CD4-positive, alpha-beta T cell treated with Interleukin-17A for 4 hours (primary cell): ENCODE measurements around the gene COA5.

Experiments used
- DNase-seq: peaks from one replicate; pipeline ENCODE4 v3.0.0-alpha.2; 2020; ENCODE audit warnings: mixed read lengths

COA5 gene

GRCh38 chr2:98571121-98571701, 37.1 kb downstream of the COA5 start:
- no peak for DNase-seq

- DNase-seq, result no peak
Observed at GRCh38 chr2:98570356-98570755, 38.0 kb downstream of the COA5 start.

- no peak for DNase-seq
Observed at GRCh38 chr2:98569915-98570314, 38.4 kb downstream of the COA5 start.

- DNase-seq, result peak; percentile 81
Observed at GRCh38 chr2:98569197-98569793, 39.0 kb downstream of the COA5 start.

GRCh38 chr2:98568161-98568956, 40.0 kb downstream of the COA5 start:
- DNase-seq, result no peak

- no peak for DNase-seq
Observed at GRCh38 chr2:98565941-98566340, 42.4 kb downstream of the COA5 start.

GRCh38 chr2:98565286-98565860, 42.9 kb downstream of the COA5 start:
- DNase-seq, result no peak

GRCh38 chr2:98564541-98565132, 43.7 kb downstream of the COA5 start:
- no peak for DNase-seq

- no peak for DNase-seq
Observed at GRCh38 chr2:98563394-98563793, 44.9 kb downstream of the COA5 start.

GRCh38 chr2:98561902-98562695, 46.2 kb downstream of the COA5 start:
- no peak for DNase-seq

- DNase-seq, result no peak
Observed at GRCh38 chr2:98561018-98561417, 47.3 kb downstream of the COA5 start.

GRCh38 chr2:98560256-98560771, 48.0 kb downstream of the COA5 start:
- no peak for DNase-seq

- DNase-seq, result no peak
Observed at GRCh38 chr2:98559581-98559980, 48.7 kb downstream of the COA5 start.

- DNase-seq, result no peak
Observed at GRCh38 chr2:98558852-98559530, 49.3 kb downstream of the COA5 start.

- DNase-seq, result no peak
Observed at GRCh38 chr2:98556344-98557033, 51.8 kb downstream of the COA5 start.

- no peak for DNase-seq
Observed at GRCh38 chr2:98555696-98556095, 52.6 kb downstream of the COA5 start.

GRCh38 chr2:98554116-98554861, 54.0 kb downstream of the COA5 start:
- no peak for DNase-seq

- no peak for DNase-seq
Observed at GRCh38 chr2:98552499-98553179, 55.7 kb downstream of the COA5 start.

- no peak for DNase-seq
Observed at GRCh38 chr2:98551316-98551715, 57.0 kb downstream of the COA5 start.

GRCh38 chr2:98550165-98550564, 58.1 kb downstream of the COA5 start:
- no peak for DNase-seq
